Activated naive CD8-positive, alpha-beta T cell treated with anti-CD3 and anti-CD28 coated beads, Interleukin-2, amount 50 U/mL, for 16 hours (primary cell): ENCODE measurements around the gene DCAF5.

ENCODE experiments used
- DNase-seq: peaks from one replicate; pipeline ENCODE4 v3.0.0-alpha.2; 2020; ENCODE audit warnings: low read depth, low spot score

Gene DCAF5

GRCh38 chr14:69008421-69008884, 144.5 kb downstream of the DCAF5 start:
- DNase-seq: no peak

- no peak for DNase-seq
Observed at GRCh38 chr14:69006346-69006745, 146.6 kb downstream of the DCAF5 start.

- no peak for DNase-seq
Observed at GRCh38 chr14:69005432-69006148, 147.3 kb downstream of the DCAF5 start.

GRCh38 chr14:69004731-69005431, 148.0 kb downstream of the DCAF5 start:
- no peak for DNase-seq

GRCh38 chr14:69003626-69004025, 149.3 kb downstream of the DCAF5 start:
- no peak for DNase-seq

GRCh38 chr14:69002069-69002468, 150.8 kb downstream of the DCAF5 start:
- no peak for DNase-seq

GRCh38 chr14:69001375-69001774, 151.5 kb downstream of the DCAF5 start:
- no peak for DNase-seq
